Measurements from ENCODE around the gene SPTB. TPM values are rescaled to one million over a fixed set of nuclear protein-coding genes. Genes with fewer than 3 reads are reported as not detected.

Gene SPTB
- total RNA-seq, 1 experiment from 2014 or later: 2.3 TPM

DNA sequence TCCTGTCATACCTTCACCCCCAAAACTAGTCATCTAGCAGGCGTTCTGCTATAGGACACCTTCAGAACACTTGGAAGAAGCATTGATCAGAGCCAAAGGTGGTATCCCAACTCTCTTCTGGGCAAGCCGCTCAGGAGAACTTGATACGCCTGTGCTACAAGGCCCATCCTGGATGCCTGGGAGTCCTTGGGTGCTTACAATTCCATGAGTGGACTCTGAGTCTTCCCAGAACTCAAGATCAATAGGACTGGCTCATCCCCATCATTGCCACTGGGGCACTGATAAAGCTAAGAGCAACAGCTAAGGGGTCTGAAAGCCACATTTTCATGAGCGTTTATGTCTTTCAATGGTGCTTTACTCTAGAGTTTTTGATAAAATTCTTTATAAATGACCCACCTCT lies 1.9 kb downstream of the SPTB start:
- Histone ChIP-seq H3K4me1 (ENCODE audit: insufficient read depth, low read length) (peaks cover 8% of the 10 kb centered on the region; the same call in 1 of the 2 replicates), H3K27me3 (ENCODE audit: low read length) (peaks cover 68% of the 10 kb centered on the region), H2AFZ (ENCODE audit: low read length) (no peak overlapping the region), H3K79me2 (ENCODE audit: low read length) (no peaks in the 10 kb centered on the region), H3K36me3 (ENCODE audit: low read depth, low read length) (no peaks in the 10 kb centered on the region), H4K20me1 (ENCODE audit: low read length) (no peaks in the 10 kb centered on the region), H3K4me3 (ENCODE audit: low read length) (no peak overlapping the region), H3K27ac (ENCODE audit: low read length) (no peak overlapping the region), H3K9me2 (replicated peaks; ENCODE audit: low read length) (no peaks in the 10 kb centered on the region), H3K9me3 (ENCODE audit: low read length) (no peaks in the 10 kb centered on the region), H3K9ac (ENCODE audit: low read length) (no peak overlapping the region), H3F3A (ENCODE audit: low read length, unreplicated experiment) (no peaks in the 10 kb centered on the region), H3K4me2 (ENCODE audit: low read length) (no peak overlapping the region)
- intact Hi-C loops (cut with micrococcal nuclease): no loop called here
- POLR2A ChIA-PET (ENCODE audit: unreplicated experiment): no interaction called here
- no TSS peak for BruUV-seq (replicated peaks)
- CTCF ChIA-PET: interaction anchor here (2.0 kb wide), 1 partner anchor 55 kb away, joined by 9 read pairs; no protein-coding TSS in a partner anchor
- TF ChIP-seq EZH2phosphoT487 (IDR thresholded peaks at IDR 0.05; ENCODE audit: borderline replicate concordance, low read length) (no peak), EZH2 (IDR thresholded peaks at IDR 0.05; ENCODE audit: low read length, unreplicated experiment) (no peak)
- TF ChIP-seq, protein P1, sequence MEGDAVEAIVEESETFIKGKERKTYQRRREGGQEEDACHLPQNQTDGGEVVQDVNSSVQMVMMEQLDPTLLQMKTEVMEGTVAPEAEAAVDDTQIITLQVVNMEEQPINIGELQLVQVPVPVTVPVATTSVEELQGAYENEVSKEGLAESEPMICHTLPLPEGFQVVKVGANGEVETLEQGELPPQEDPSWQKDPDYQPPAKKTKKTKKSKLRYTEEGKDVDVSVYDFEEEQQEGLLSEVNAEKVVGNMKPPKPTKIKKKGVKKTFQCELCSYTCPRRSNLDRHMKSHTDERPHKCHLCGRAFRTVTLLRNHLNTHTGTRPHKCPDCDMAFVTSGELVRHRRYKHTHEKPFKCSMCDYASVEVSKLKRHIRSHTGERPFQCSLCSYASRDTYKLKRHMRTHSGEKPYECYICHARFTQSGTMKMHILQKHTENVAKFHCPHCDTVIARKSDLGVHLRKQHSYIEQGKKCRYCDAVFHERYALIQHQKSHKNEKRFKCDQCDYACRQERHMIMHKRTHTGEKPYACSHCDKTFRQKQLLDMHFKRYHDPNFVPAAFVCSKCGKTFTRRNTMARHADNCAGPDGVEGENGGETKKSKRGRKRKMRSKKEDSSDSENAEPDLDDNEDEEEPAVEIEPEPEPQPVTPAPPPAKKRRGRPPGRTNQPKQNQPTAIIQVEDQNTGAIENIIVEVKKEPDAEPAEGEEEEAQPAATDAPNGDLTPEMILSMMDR (conservative IDR thresholded peaks at IDR 0.05; ENCODE audit: low read depth, low read length): no peak
- ATAC-seq: no peak
- no peak for DNase-seq

DNA sequence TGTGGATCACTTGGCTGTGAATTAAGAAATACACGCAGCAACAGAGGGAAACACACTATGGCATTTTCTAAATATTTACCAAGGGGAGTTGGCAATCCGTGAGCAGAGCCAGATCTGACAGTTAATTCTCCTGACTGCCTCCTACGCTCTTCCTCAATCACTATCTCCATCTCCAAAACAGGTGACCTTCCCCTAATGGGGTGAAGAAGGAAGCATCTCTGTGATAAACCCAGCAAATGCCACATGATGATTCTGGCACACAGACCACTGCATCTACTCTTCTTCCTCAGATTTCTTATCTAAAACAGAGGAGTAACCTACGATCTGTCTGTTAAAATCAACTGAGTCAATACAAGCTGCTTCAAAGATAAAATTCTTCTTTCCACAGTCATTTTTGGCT lies 4.4 kb downstream of the SPTB start:
- Histone ChIP-seq H3K4me3 (ENCODE audit: low read length) (no peak overlapping the region), H3K9me2 (replicated peaks; ENCODE audit: low read length) (0 out of 2 replicates have a peak, but pooled peaks cover 3% of the 10 kb centered on the region), H4K20me1 (ENCODE audit: low read length) (no peaks in the 10 kb centered on the region), H3K27me3 (ENCODE audit: low read length) (peaks cover 75% of the 10 kb centered on the region), H3K9ac (ENCODE audit: low read length) (no peak overlapping the region), H3K27ac (ENCODE audit: low read length) (no peak overlapping the region), H2AFZ (ENCODE audit: low read length) (no peak overlapping the region), H3K9me3 (ENCODE audit: low read length) (no peaks in the 10 kb centered on the region), H3K36me3 (ENCODE audit: low read depth, low read length) (no peaks in the 10 kb centered on the region), H3K4me2 (ENCODE audit: low read length) (no peak overlapping the region), H3K4me1 (ENCODE audit: insufficient read depth, low read length) (no peaks in the 10 kb centered on the region), H3K79me2 (ENCODE audit: low read length) (no peaks in the 10 kb centered on the region), H3F3A (ENCODE audit: low read length, unreplicated experiment) (no peaks in the 10 kb centered on the region)
- intact Hi-C loops (cut with micrococcal nuclease): no loop called here
- no TSS peak for BruUV-seq (replicated peaks)
- POLR2A ChIA-PET (ENCODE audit: unreplicated experiment): interaction anchor here (0.8 kb wide), 1 partner anchor 287 kb away, joined by 3 read pairs; no protein-coding TSS in a partner anchor
- DNase-seq (no peak), ATAC-seq (no peak)
- TF ChIP-seq EZH2phosphoT487 (IDR thresholded peaks at IDR 0.05; ENCODE audit: borderline replicate concordance, low read length): no peak
- TF ChIP-seq EZH2 (IDR thresholded peaks at IDR 0.05; ENCODE audit: low read length, unreplicated experiment): no peak
- TF ChIP-seq, protein P1 (conservative IDR thresholded peaks at IDR 0.05; ENCODE audit: low read depth, low read length): no peak
- CTCF ChIA-PET: no interaction called here

DNA sequence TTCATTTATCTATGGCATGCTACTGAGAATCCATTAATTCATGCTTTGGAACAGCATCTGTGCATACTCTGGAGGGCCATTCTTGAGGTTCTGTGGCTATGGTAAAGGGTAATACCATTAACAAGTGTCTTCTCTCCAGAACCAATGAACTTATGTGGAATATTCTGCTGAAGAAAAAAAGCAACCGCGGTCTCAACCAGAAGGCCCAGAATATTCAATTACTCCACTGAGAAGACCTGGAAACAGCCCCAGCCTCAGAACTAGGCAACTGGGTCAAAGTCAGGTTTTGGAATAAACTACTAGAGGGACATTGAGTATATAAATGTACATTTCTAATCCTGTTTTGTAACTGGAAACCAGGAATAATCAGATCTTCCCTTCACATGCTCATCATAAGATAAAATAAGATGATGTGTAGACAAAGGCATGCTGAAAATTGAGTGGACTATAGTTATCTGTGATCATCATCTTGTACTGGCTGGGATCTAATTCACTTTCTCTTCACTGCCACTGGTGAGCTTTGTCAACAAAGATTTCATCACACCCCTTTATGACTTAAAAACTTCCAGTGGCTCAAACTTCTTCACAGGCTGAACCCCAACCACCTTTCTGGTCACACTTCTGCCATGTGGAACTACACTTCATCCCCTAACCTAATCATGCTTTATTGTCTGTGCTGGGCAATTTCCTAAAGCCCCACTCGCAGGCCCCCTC lies 6.0 kb downstream of the SPTB start:
- Histone ChIP-seq H3K9me3 (ENCODE audit: low read length) (no peaks in the 10 kb centered on the region), H3K9ac (ENCODE audit: low read length) (no peak overlapping the region), H3K4me1 (ENCODE audit: insufficient read depth, low read length) (no peaks in the 10 kb centered on the region), H3K4me3 (ENCODE audit: low read length) (no peak overlapping the region), H4K20me1 (ENCODE audit: low read length) (no peaks in the 10 kb centered on the region), H3K36me3 (ENCODE audit: low read depth, low read length) (no peaks in the 10 kb centered on the region), H3K27ac (ENCODE audit: low read length) (no peak overlapping the region), H3K9me2 (replicated peaks; ENCODE audit: low read length) (0 out of 2 replicates have a peak, but pooled peaks cover 3% of the 10 kb centered on the region), H3F3A (ENCODE audit: low read length, unreplicated experiment) (no peaks in the 10 kb centered on the region), H3K79me2 (ENCODE audit: low read length) (no peaks in the 10 kb centered on the region), H3K27me3 (ENCODE audit: low read length) (peaks cover 78% of the 10 kb centered on the region), H3K4me2 (ENCODE audit: low read length) (no peak overlapping the region), H2AFZ (ENCODE audit: low read length) (no peak overlapping the region)
- POLR2A ChIA-PET (ENCODE audit: unreplicated experiment): no interaction called here
- DNase-seq (no peak), ATAC-seq (no peak)
- intact Hi-C loops (cut with micrococcal nuclease): no loop called here
- TF ChIP-seq EZH2phosphoT487 (IDR thresholded peaks at IDR 0.05; ENCODE audit: borderline replicate concordance, low read length) (no peak), EZH2 (IDR thresholded peaks at IDR 0.05; ENCODE audit: low read length, unreplicated experiment) (no peak)
- TF ChIP-seq, protein P1 (conservative IDR thresholded peaks at IDR 0.05; ENCODE audit: low read depth, low read length): no peak
- CTCF ChIA-PET: no interaction called here
- BruUV-seq (replicated peaks): no TSS peak

Measured in PC-3 (cell line).